SK-N-SH treated with all-trans-retinoic acid at 6 μM for 48 hours (cell line): ENCODE data around the gene RNF213.

Source experiments
- ATAC-seq: fragments of 200-7000 bp; cut with Tn5 transposase; 3 replicates; pipeline ENCODE4 v1.9.1; 2020; ENCODE audit warnings: mild to moderate bottlenecking, moderate library complexity
- ARNTL ChIP-seq: fragments of 450-650 bp; formaldehyde crosslinking; IDR thresholded peaks from 2 replicates; pipeline ENCODE4 v1.5.0; 2020; ENCODE audit warnings: low read depth, mild to moderate bottlenecking, moderate library complexity, borderline replicate concordance
- BACH2 ChIP-seq: fragments of 250-450 bp; sonication (Bioruptor Pico); IDR thresholded peaks from 2 replicates; pipeline ENCODE4 v1.9.0; 2021; ENCODE audit warnings: mild to moderate bottlenecking, borderline replicate concordance
- CREB5 ChIP-seq: fragments of 250-450 bp; sonication (Bioruptor Pico); IDR thresholded peaks from 2 replicates; pipeline ENCODE4 v1.5.1; 2020; ENCODE audit warnings: low read depth, mild to moderate bottlenecking, moderate library complexity
- CSDC2 ChIP-seq: fragments of 250-450 bp; sonication (Bioruptor Pico); IDR thresholded peaks from 2 replicates; pipeline ENCODE4 v1.5.0; 2020; ENCODE audit warnings: mild to moderate bottlenecking, moderate library complexity
- CSRNP3 ChIP-seq: fragments of 250-450 bp; sonication (Bioruptor Pico); IDR thresholded peaks from 2 replicates; pipeline ENCODE4 v1.5.1; 2021; ENCODE audit warnings: mild to moderate bottlenecking, moderate library complexity
- ESRRG ChIP-seq: fragments of 250-450 bp; sonication (Bioruptor Pico); IDR thresholded peaks from 2 replicates; pipeline ENCODE4 v1.6.1; 2021; ENCODE audit warnings: mild to moderate bottlenecking
- GLIS3 ChIP-seq: fragments of 250-450 bp; sonication (Bioruptor Pico); IDR thresholded peaks from 2 replicates; pipeline ENCODE4 v1.5.0; 2020; ENCODE audit warnings: mild to moderate bottlenecking, moderate library complexity
- ISL1 ChIP-seq: fragments of 250-450 bp; sonication (Bioruptor Pico); IDR thresholded peaks from 2 replicates; pipeline ENCODE4 v2.1.2; 2022; ENCODE audit warnings: mild to moderate bottlenecking, moderate library complexity
- OSR1 ChIP-seq: fragments of 250-450 bp; sonication (Bioruptor Pico); IDR thresholded peaks from 2 replicates; pipeline ENCODE4 v1.8.0; 2022; ENCODE audit warnings: moderate library complexity, mild to moderate bottlenecking, inconsistent platforms
- POU6F1 ChIP-seq: fragments of 250-450 bp; sonication (Bioruptor Pico); IDR thresholded peaks from 2 replicates; pipeline ENCODE4 v1.8.0; 2021; ENCODE audit warnings: low read depth, mild to moderate bottlenecking, moderate library complexity, borderline replicate concordance
- PPARA ChIP-seq: fragments of 250-450 bp; sonication (Bioruptor Pico); IDR thresholded peaks from 2 replicates; pipeline ENCODE4 v1.5.0; 2020; ENCODE audit warnings: mild to moderate bottlenecking, borderline replicate concordance
- RARB ChIP-seq: fragments of 250-450 bp; sonication (Bioruptor Pico); IDR thresholded peaks from 2 replicates; pipeline ENCODE4 v1.8.0; 2021; ENCODE audit warnings: mild to moderate bottlenecking, moderate library complexity
- SNAI2 ChIP-seq: fragments of 250-450 bp; sonication (Bioruptor Pico); IDR thresholded peaks from 2 replicates; pipeline ENCODE4 v1.5.0; 2020; ENCODE audit warnings: mild to moderate bottlenecking, moderate library complexity
- TCF4 ChIP-seq: fragments of 250-450 bp; sonication (Bioruptor Pico); IDR thresholded peaks from 2 replicates; pipeline ENCODE4 v1.8.0; 2021; ENCODE audit warnings: mild to moderate bottlenecking, moderate library complexity, borderline replicate concordance
- TOX ChIP-seq: fragments of 250-450 bp; sonication (Bioruptor Pico); IDR thresholded peaks from 2 replicates; pipeline ENCODE4 v1.8.0; 2021; ENCODE audit warnings: mild to moderate bottlenecking, moderate library complexity, borderline replicate concordance
- TSHZ2 ChIP-seq: fragments of 250-450 bp; sonication (Bioruptor Pico); IDR thresholded peaks from 2 replicates; pipeline ENCODE4 v1.5.0; 2020; ENCODE audit warnings: mild to moderate bottlenecking, moderate library complexity
- ZC3H10 ChIP-seq: fragments of 250-450 bp; sonication (Bioruptor Pico); IDR thresholded peaks from 2 replicates; pipeline ENCODE4 v1.5.1; 2021; ENCODE audit warnings: mild to moderate bottlenecking, moderate library complexity
- ZFP3 ChIP-seq: fragments of 250-450 bp; sonication (Bioruptor Pico); IDR thresholded peaks from 2 replicates; pipeline ENCODE4 v1.5.0; 2020; ENCODE audit warnings: mild to moderate bottlenecking, moderate library complexity
- ZFP30 ChIP-seq: fragments of 450-650 bp; formaldehyde crosslinking; IDR thresholded peaks from 2 replicates; pipeline ENCODE4 v1.5.0; 2022; ENCODE audit warnings: mild to moderate bottlenecking, moderate library complexity
- ZNF565 ChIP-seq: fragments of 450-650 bp; formaldehyde crosslinking; conservative IDR thresholded peaks from 2 replicates; pipeline ENCODE4 v1.5.0; 2020; ENCODE audit warnings: low read depth, mild to moderate bottlenecking, moderate library complexity
- ZNF70 ChIP-seq: fragments of 450-650 bp; formaldehyde crosslinking; IDR thresholded peaks from 2 replicates; pipeline ENCODE4 v1.5.0; 2020; ENCODE audit warnings: mild to moderate bottlenecking, moderate library complexity
- ZNF8 ChIP-seq: fragments of 450-650 bp; formaldehyde crosslinking; IDR thresholded peaks from 2 replicates; pipeline ENCODE4 v1.5.0; 2020; ENCODE audit warnings: mild to moderate bottlenecking, moderate library complexity

RNF213 gene

GRCh38 chr17:80385046-80385445 lies 124.4 kb downstream of the RNF213 start (continued):
- TF ChIP-seq TOX (CRISPR knock-in tag) (no peak), TCF4 (CRISPR knock-in tag) (no peak), ISL1 (CRISPR knock-in tag) (no peak), RARB (CRISPR knock-in tag) (no peak), ZFP30 (no peak), CSRNP3 (CRISPR knock-in tag) (no peak)
- TF ChIP-seq, all 23 proteins: peak for 0

- TF ChIP-seq ZNF565 (no peak), CSRNP3 (CRISPR knock-in tag) (no peak), RARB (CRISPR knock-in tag) (no peak), ARNTL (no peak), ZNF70 (CRISPR knock-in tag) (no peak), ZC3H10 (CRISPR knock-in tag) (no peak), ESRRG (CRISPR knock-in tag) (no peak), TOX (CRISPR knock-in tag) (no peak), GLIS3 (CRISPR knock-in tag) (no peak), ZNF8 (CRISPR knock-in tag) (no peak), ZFP3 (no peak), PPARA (CRISPR knock-in tag) (no peak), TCF4 (CRISPR knock-in tag) (no peak), POU6F1 (no peak), BACH2 (no peak)
- TF ChIP-seq, all 23 proteins: peak for 0
Observed at GRCh38 chr17:80386341-80386740, 125.7 kb downstream of the RNF213 start.

GRCh38 chr17:80387071-80387470 lies 126.4 kb downstream of the RNF213 start:
- ATAC-seq, result no peak
- TF ChIP-seq TSHZ2 (CRISPR knock-in tag) (no peak), ARNTL (no peak), PPARA (CRISPR knock-in tag) (no peak), CREB5 (no peak), ZNF8 (CRISPR knock-in tag) (no peak), ESRRG (CRISPR knock-in tag) (no peak)

More at GRCh38 chr17:80386341-80386740, 125.7 kb downstream of the RNF213 start:
- no peak for ATAC-seq

GRCh38 chr17:80388175-80388574 lies 127.5 kb downstream of the RNF213 start:
- ATAC-seq, result no peak
- TF ChIP-seq GLIS3 (CRISPR knock-in tag), result no peak
- TF ChIP-seq TCF4 (CRISPR knock-in tag), result no peak
- no peak for TF ChIP-seq SNAI2 (CRISPR knock-in tag)
- no peak for TF ChIP-seq CSDC2 (CRISPR knock-in tag)
- no peak for TF ChIP-seq ZFP30
- no peak for TF ChIP-seq BACH2
- TF ChIP-seq CREB5, result no peak
- TF ChIP-seq ISL1 (CRISPR knock-in tag), result no peak
- no peak for TF ChIP-seq OSR1 (CRISPR knock-in tag)
- no peak for TF ChIP-seq ESRRG (CRISPR knock-in tag)
- TF ChIP-seq ZFP3, result no peak
- no peak for TF ChIP-seq PPARA (CRISPR knock-in tag)
- TF ChIP-seq POU6F1, result no peak
